Osteoblast (primary cell): ENCODE measurements around the gene GPR18. TPM values are rescaled to one million over a fixed set of nuclear protein-coding genes. Genes with fewer than 3 reads are reported as not detected.

Source experiments
- DNase-seq: peaks from one replicate; pipeline ENCODE4 v3.0.0; 2011; ENCODE audit warnings: low spot score, mixed read lengths; ENCODE audit not compliant: insufficient read length; ENCODE audit errors: missing footprints
- H2AFZ ChIP-seq: 2 replicates; pipeline ENCODE4 v1.6.0; 2011; ENCODE audit warnings: mild to moderate bottlenecking, low read length
- H3K27ac ChIP-seq: 2 replicates; pipeline ENCODE4 v1.5.1; 2011; ENCODE audit warnings: mild to moderate bottlenecking, low read depth, low read length, moderate library complexity
- H3K27me3 ChIP-seq: 2 replicates; pipeline ENCODE4 v1.6.0; 2012; ENCODE audit warnings: mild to moderate bottlenecking, control low read depth, inconsistent platforms, low read length, moderate library complexity; ENCODE audit not compliant: insufficient read depth
- H3K36me3 ChIP-seq: 2 replicates; pipeline ENCODE4 v1.5.1; 2011; ENCODE audit warnings: mild to moderate bottlenecking, low read length, control low read depth, moderate library complexity; ENCODE audit not compliant: insufficient read depth
- H3K4me1 ChIP-seq: 2 replicates; pipeline ENCODE4 v1.5.1; 2011; ENCODE audit warnings: mild to moderate bottlenecking, low read length, control low read depth, moderate library complexity; ENCODE audit not compliant: insufficient read depth
- H3K4me2 ChIP-seq: 2 replicates; pipeline ENCODE4 v1.6.0; 2011; ENCODE audit warnings: mild to moderate bottlenecking, low read length; ENCODE audit not compliant: insufficient read depth
- H3K4me3 ChIP-seq: fragments of 200-600 bp; sonication (generic); 3 replicates; pipeline ENCODE4 v1.5.1; 2012; ENCODE audit warnings: mild to moderate bottlenecking, low read length, inconsistent platforms; ENCODE audit not compliant: insufficient read depth
- H3K79me2 ChIP-seq: 2 replicates; pipeline ENCODE4 v1.6.0; 2012; ENCODE audit warnings: mild to moderate bottlenecking, low read length, control low read depth, inconsistent platforms; ENCODE audit not compliant: insufficient read depth
- H3K9me3 ChIP-seq: 2 replicates; pipeline ENCODE4 v1.5.1; 2011; ENCODE audit warnings: low read depth, low read length, control low read depth
- H4K20me1 ChIP-seq: 2 replicates; pipeline ENCODE4 v1.6.0; 2012; ENCODE audit warnings: mild to moderate bottlenecking, low read length, control low read depth; ENCODE audit not compliant: insufficient read depth
- CTCF ChIP-seq: IDR thresholded peaks from 2 replicates; pipeline ENCODE4 v1.5.1; 2011; ENCODE audit warnings: mild to moderate bottlenecking, low read depth, low read length, moderate library complexity; ENCODE audit errors: extremely low read depth
- small RNA-seq: library from RNA; depleted of rRNA; stranded (forward); fragments of <200 nt; gene quantifications from one replicate; pipeline ENCODE3, GENCODE V24; 2012
- total RNA-seq: library from RNA; depleted of rRNA; stranded (reverse); fragments of >200 nt; gene quantifications from 2 replicates; pipeline ENCODE4 v1.2.3, GENCODE V29; 2012

GPR18 gene
- total RNA-seq, 1 donor, result under 0.01 TPM

DNA sequence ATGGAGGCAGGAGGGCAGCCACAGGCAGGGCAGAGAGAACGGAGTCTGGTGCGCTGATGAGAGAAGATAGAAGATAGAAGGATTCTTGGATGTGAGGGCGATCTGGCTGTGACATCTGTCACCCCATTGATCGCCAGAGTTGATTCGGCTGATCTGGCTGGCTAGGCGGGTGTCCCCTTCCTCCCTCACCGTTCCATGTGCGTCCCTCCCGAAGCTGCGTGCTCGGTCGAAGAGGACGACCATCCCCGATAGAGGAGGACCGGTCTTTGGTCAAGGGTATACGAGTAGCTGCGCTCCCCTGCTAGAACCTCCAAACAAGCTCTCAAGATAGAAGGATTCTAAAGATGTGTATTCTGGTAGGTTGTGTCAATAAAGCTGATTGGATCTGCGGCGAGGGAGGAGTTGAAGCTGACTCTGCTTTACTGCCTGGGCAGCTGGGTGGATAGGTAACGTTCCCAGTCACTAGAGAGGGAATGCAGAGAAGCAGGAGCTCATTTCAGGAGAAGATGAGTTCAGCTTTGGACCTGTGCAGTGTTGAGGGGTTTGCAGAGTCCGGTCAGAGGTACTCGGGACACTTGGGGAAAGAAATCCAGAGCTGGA is 52.5 kb downstream of the GPR18 start:
- no peak overlapping the region for H3K27ac ChIP-seq
- H3K4me3 ChIP-seq, result no peak overlapping the region
- H3K36me3 ChIP-seq, result no peaks in the 10 kb centered on the region
- H2AFZ ChIP-seq, result no peak overlapping the region
- DNase-seq, result peak; percentile 17
- H3K4me1 ChIP-seq, result peaks cover 4% of the 10 kb centered on the region
- peaks cover 60% of the 10 kb centered on the region for H4K20me1 ChIP-seq
- H3K4me2 ChIP-seq, result no peak overlapping the region
- H3K27me3 ChIP-seq, result no peaks in the 10 kb centered on the region
- no peak for TF ChIP-seq CTCF
- H3K9me3 ChIP-seq, result no peaks in the 10 kb centered on the region
- peaks cover 91% of the 10 kb centered on the region for H3K79me2 ChIP-seq

Small RNA genes within 50 kb of the gene (small RNA-seq; reads per million reads assigned to genes)
- gene RN7SKP9, result not detected

Other genes starting within 250 kb of the GPR18 start
- gene UBAC2, start 57.5 kb downstream of the GPR18 start, total RNA-seq, result 36.9 and 43.3 TPM in 2 replicates
- gene GPR183, start 49.0 kb upstream of the GPR18 start, total RNA-seq, result 0.29 and 0.36 TPM in 2 replicates
- 160 and 182 TPM in 2 replicates for gene TM9SF2, start 243.1 kb upstream of the GPR18 start, total RNA-seq